ENCODE results near the gene LRP1B.
"Not testable (repeated sequence)": the region's sequence is repeated elsewhere in the genome, so short reads cannot be mapped to it uniquely, and the experiment has no call there.

Gene LRP1B

GRCh38 chr2:142104134-142104758 lies 26.6 kb downstream of the LRP1B start:
- no peak for DNase-seq (ENCODE audit: low read depth in 2 of 2)

- no peak for DNase-seq (ENCODE audit: low read depth in 2 of 2)
Observed at GRCh38 chr2:142100970-142101369, 29.8 kb downstream of the LRP1B start.

- DNase-seq (ENCODE audit: low read depth in 2 of 2) = no peak
Observed at GRCh38 chr2:142100139-142100873, 30.5 kb downstream of the LRP1B start.

GRCh38 chr2:142097711-142098110 lies 33.1 kb downstream of the LRP1B start:
- no peak for DNase-seq (ENCODE audit: low read depth in 2 of 2)

GRCh38 chr2:142095647-142096046 lies 35.2 kb downstream of the LRP1B start:
- no peak for DNase-seq (ENCODE audit: low read depth in 2 of 2)

GRCh38 chr2:142094233-142094632 lies 36.6 kb downstream of the LRP1B start:
- no peak for DNase-seq (ENCODE audit: low read depth in 2 of 2)

GRCh38 chr2:142088058-142088568 lies 42.7 kb downstream of the LRP1B start:
- DNase-seq (ENCODE audit: low read depth in 2 of 2) = no peak

GRCh38 chr2:142087585-142087984 lies 43.2 kb downstream of the LRP1B start:
- not testable (repeated sequence) for DNase-seq (ENCODE audit: low read depth in 2 of 2)

GRCh38 chr2:142082368-142082767 lies 48.4 kb downstream of the LRP1B start:
- DNase-seq (ENCODE audit: low read depth in 2 of 2) = no peak

- no peak for DNase-seq (ENCODE audit: low read depth in 2 of 2)
Observed at GRCh38 chr2:142076317-142076716, 54.5 kb downstream of the LRP1B start.

- no peak for DNase-seq (ENCODE audit: low read depth in 2 of 2)
Observed at GRCh38 chr2:142075826-142076225, 55.0 kb downstream of the LRP1B start.

- DNase-seq (ENCODE audit: low read depth in 2 of 2) = no peak
Observed at GRCh38 chr2:142069251-142069888, 61.4 kb downstream of the LRP1B start.

- DNase-seq (ENCODE audit: low read depth in 2 of 2) = no peak
Observed at GRCh38 chr2:142065700-142066099, 65.1 kb downstream of the LRP1B start.

- DNase-seq (ENCODE audit: low read depth in 2 of 2) = no peak
Observed at GRCh38 chr2:142065156-142065555, 65.7 kb downstream of the LRP1B start.

- DNase-seq (ENCODE audit: low read depth in 2 of 2) = no peak
Observed at GRCh38 chr2:142061733-142062132, 69.1 kb downstream of the LRP1B start.

- no peak for DNase-seq (ENCODE audit: low read depth in 2 of 2)
Observed at GRCh38 chr2:142058149-142058548, 72.7 kb downstream of the LRP1B start.

- DNase-seq (ENCODE audit: low read depth in 2 of 2) = no peak
Observed at GRCh38 chr2:142056784-142057183, 74.0 kb downstream of the LRP1B start.

GRCh38 chr2:142052220-142052863 lies 78.5 kb downstream of the LRP1B start:
- DNase-seq (ENCODE audit: low read depth in 2 of 2) = no peak

- DNase-seq (ENCODE audit: low read depth in 2 of 2) = no peak
Observed at GRCh38 chr2:142048581-142048980, 82.2 kb downstream of the LRP1B start.

GRCh38 chr2:142045641-142046040 lies 85.2 kb downstream of the LRP1B start:
- no peak for DNase-seq (ENCODE audit: low read depth in 2 of 2)

GRCh38 chr2:142044197-142044596 lies 86.6 kb downstream of the LRP1B start:
- DNase-seq (ENCODE audit: low read depth in 2 of 2) = no peak

- no peak for DNase-seq (ENCODE audit: low read depth in 2 of 2)
Observed at GRCh38 chr2:142042536-142043199, 88.1 kb downstream of the LRP1B start.

Measured in activated CD8-positive, alpha-beta memory T cell treated with anti-CD3 and anti-CD28 coated beads for 4 hours (primary cell).